NCI-H524 (cell line): ENCODE data around the gene ZNF470.
A peak's percentile ranks its signal among the peaks of the same experiment; 100 is the strongest.

Experiments
- DNase-seq, 2 experiments: peaks; one replicate each; lab custom pipeline; 2025; lab: John Stamatoyannopoulos, UW

The ZNF470 gene

DNA sequence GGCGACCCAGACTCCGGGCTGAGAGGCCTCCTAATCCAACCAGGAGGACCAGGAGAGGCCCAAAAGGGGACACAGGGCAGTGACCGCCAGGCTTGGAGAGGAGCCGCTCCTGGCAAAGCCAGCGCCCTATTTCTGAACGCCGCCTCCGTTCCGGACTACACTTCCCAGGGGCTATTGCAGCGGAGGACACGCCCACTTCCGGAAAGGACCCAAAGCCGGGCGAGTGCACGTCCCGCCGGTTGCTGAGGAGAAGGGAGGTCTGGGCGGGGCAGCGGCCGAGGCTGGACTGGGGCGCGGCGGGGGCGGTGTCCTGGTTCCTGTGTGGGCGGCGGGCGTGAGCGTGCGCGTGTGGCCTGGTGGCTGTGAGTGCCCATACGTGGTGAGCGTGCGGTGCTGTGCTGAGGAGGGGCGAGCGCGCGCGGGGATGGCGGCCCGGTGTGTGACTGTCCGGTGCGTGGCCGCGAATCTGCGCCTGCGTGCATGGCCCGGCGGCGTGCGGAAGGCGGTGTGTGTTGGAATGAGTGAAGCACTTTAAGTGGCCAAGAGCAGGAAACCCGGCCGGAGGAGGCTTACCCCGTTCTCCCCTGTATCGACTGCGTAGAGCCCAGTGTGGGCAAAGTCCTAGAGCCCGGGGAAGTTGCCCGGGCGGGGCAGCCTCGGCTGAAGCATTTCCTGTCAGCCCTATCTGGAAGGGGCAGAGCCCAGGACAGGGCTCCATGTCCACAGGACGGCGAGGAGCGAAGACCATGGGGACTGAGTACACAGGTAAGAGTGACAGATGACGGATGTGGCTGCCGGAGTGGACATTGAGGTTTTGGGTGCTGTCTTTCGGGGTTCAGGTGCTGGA, at the start of gene ZNF470:
Gene ZNF470, plus strand, starts transcription at position 195 of the 847 bp plus-strand sequence. CDS start 2,844 bp downstream, outside the sequence.
- peak; percentile 90 to 91 for DNase-seq

DNA sequence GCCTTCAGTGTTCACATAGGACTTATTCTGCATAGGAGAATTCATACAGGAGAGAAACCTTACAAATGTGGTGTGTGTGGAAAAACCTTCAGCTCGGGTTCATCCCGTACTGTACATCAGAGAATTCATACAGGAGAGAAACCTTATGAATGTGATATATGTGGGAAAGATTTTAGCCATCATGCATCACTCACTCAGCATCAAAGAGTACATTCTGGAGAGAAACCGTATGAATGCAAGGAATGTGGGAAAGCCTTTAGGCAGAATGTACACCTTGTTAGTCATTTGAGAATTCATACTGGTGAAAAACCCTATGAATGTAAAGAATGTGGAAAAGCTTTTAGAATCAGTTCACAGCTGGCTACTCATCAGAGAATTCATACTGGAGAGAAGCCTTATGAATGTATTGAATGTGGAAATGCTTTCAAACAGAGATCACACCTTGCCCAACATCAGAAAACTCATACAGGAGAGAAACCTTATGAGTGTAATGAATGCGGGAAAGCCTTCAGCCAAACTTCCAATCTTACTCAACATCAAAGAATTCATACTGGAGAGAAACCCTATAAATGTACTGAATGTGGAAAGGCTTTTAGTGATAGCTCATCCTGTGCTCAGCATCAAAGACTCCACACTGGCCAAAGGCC, 41.9 kb upstream of the ZNF470 start:
- DNase-seq, result no peak

DNA sequence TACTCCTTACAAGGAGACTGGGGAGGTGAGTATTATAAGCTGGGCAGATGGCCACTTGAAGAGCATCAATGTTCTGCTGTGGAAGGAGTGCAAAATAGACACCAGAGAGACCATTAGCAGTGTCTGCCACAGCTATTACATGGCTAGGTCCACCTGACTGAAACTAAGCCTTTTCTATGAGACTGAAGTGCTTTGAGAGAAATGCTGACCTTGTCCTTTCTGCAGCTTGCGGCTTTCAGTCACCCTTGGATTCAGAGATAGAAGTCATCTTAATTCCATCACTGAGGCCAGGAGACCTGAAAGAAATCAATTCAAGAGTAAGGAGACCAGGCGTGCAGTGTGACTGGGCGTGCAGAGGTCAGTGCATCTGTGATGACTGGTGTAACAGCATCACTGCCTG, 29.8 kb upstream of the ZNF470 start:
- no peak for DNase-seq

DNA sequence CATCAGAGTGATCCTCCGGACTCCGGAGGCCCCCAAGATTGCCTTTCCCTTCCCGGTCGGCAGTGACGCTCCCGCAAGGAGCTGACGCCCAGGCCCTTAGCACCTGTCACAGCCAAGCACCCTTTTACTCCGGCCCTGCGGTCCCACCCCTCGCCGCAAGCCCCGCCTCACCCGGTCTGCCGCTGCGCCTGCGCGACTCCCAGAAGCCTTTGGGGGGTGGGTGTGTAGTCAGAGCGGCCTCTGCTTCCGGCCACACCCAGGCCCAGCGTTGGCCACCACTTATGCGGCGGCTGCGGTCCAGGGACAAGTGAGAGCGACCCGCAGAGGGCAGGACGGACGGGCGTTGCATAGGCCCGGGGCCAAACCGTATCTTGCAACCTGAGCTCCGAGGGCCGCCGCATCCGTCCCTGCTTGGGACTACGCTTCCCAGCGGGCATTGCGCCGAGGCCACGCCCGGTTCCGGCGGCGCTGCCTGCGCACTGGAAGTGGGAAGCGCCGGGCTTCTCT, 29.0 kb upstream of the ZNF470 start:
- peak; percentile 92 to 93 for DNase-seq

DNA sequence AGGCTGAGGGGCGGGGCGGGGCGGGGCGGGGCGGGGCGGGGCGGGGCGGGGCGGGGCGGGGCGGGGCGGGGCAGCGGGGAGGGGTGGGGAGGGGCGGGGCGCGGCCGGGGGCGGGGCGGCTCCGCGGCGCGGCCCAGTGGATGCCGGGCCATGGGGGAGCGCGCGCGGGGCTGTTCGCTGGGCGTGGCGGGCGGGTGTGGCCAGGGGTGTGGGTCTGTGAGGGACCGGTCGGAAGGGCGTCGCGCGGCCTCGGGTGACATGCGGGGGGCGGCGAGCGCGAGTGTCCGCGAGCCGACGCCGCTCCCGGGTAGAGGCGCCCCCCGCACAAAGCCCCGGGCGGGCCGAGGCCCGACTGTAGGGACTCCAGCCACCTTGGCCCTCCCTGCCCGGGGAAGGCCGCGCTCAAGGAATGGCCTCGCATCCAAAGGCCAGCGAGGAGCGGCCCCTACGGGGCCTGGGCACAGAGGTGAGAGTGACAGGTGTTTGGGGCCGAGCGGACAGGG, 28.5 kb upstream of the ZNF470 start, which contains the start of gene ZFP28:
Gene ZFP28, plus strand, starts transcription at position 188 of the 503 bp plus-strand sequence. Its CDS starts 71 bp downstream, at position 259.
- peak; percentile 61 to 81 for DNase-seq

DNA sequence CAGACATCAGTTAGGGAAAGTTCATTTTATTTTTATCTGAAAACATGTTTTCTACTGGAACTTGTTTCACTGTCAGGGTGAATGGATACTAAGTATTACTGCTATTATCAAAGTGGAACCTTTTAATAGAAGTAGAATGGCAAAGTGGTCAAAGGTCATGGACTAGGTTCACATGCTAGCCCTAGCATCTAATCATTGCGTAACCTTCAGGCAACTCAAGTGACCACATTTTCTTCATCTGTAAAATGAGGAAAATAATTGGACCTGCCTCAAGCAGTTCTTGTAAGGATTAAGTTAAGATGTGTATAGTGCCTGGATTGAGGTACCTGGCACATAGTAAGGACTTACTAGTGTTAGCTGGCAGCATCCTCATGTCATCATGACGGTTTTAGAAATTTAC, 23.5 kb upstream of the ZNF470 start:
- DNase-seq, result no peak

DNA sequence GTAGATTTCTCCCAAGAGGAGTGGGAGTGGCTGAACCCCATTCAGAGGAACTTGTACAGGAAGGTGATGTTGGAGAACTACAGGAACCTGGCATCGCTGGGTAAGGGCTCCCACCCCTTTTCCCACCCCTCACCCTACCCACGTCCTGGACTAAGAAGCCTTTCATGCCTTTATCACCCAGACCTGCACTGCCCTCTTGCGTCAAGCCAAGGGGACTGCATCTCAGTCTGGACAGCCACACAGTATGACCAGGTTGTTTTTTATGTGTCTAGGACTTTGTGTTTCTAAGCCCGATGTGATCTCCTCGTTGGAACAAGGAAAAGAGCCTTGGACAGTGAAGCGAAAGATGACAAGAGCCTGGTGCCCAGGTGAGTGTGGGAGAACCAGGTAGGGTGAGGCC, 19.7 kb upstream of the ZNF470 start:
- no peak for DNase-seq

DNA sequence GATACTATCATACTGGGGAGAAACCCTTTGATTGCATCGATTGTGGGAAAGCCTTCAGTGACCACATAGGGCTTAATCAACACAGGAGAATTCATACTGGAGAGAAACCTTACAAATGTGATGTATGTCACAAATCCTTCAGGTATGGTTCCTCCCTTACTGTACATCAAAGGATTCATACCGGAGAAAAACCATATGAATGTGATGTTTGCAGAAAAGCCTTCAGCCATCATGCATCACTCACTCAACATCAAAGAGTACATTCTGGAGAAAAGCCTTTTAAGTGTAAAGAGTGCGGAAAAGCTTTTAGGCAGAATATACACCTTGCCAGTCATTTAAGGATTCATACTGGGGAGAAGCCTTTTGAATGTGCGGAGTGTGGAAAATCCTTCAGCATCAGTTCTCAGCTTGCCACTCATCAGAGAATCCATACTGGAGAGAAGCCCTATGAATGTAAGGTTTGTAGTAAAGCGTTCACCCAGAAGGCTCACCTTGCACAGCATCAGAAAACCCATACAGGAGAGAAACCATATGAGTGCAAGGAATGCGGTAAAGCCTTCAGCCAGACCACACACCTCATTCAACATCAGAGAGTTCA, 12.9 kb upstream of the ZNF470 start:
- DNase-seq, result no peak

DNA sequence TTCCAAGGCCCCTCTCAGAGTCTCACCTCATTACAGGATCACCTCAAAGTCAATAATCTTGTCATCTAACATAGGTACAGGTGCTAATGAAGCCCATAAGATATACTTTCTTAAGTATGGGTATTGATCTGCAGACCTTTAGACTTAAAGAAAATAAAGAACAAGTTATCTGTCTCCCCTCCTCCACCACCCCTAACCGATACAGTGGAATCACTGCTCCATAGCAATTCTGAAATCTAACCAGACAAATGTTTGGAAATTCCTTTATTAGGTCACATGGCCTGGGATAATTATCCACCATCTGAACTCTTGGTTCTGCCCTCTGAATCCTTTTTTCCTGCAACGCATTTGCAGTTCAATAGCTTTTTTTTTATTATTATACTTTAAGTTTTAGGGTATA, 4.5 kb upstream of the ZNF470 start:
- DNase-seq, result no peak

DNA sequence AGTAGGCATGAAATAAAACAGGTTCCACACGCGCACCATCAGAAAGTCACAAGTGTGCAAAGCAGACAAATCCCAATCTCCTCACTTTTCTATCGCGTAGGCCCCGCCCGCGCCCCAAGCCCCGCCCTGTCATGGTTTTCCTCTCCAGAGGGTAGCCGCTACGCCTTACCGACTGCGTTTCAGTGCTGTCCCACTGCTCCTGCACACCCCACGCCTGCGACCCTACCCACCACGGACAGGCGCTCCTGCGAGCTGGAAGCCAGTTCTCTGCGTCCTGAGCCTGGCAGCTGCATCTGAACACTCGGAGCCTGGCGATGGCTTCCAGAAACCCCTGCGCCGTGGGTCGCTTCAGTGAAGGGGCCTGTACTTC, 379 bp upstream of the ZNF470 start:
- DNase-seq, result peak in 1 of 2 experiments; percentile 57

DNA sequence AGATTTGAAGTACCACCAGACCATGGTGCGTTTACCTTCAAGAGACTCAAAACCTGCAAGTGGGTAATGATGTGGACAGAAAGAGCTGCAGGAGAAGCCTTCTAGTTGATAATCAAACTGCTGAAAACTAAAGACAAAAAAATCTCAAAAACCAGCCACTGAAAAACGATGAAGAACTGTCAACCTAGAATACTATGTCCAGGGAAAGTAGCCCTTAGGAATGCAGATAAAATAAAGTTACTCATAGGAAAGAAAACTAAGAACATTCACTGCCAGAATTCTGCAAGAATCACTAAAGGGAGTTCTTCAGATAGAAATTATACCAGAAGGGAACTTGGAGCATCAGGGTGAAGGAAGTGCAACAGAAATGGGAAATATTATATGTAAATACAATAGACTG, 5.3 kb downstream of the ZNF470 start:
- DNase-seq, result no peak

DNA sequence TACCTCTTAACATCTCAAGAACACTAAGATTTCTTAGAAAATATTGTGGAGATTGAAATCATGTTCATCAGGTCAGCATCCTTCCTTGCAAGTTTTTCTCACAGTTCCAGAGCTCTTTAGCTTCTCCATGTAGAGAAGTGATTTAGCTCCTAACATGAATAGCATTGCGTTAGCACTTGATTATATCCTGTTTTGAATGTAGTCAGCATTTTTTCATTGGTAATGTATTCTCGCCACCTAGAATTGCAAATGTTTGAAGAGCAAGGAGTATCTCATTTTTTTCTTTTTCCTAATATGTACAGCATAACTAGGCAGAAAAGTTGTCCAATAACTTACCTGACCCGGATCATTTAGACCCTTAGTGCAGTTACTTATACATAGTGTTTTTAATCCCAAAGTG, 6.6 kb downstream of the ZNF470 start:
- DNase-seq, result no peak

DNA sequence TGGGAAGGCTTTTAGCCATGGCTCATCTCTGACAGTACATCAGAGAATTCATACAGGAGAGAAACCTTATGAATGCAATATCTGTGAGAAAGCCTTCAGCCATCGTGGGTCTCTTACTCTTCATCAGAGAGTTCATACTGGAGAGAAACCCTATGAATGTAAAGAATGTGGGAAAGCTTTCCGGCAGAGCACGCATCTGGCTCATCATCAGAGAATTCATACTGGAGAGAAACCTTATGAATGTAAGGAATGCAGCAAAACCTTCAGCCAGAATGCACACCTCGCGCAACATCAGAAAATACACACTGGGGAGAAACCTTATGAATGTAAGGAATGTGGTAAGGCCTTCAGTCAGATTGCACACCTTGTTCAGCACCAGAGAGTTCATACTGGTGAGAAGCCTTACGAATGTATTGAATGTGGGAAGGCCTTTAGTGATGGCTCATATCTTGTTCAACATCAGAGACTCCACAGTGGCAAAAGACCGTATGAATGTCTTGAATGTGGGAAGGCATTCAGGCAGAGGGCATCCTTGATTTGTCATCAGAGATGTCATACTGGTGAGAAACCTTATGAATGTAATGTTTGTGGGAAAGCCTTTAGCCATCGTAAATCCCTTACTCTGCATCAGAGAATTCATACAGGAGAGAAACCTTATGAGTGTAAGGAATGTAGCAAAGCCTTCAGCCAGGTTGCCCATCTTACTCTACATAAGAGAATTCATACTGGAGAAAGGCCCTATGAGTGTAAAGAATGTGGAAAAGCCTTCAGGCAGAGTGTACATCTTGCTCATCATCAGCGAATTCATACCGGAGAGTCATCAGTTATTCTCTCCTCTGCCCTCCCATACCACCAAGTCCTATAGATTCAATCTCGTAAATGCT, 10.7 kb downstream of the ZNF470 start:
- DNase-seq, result no peak

DNA sequence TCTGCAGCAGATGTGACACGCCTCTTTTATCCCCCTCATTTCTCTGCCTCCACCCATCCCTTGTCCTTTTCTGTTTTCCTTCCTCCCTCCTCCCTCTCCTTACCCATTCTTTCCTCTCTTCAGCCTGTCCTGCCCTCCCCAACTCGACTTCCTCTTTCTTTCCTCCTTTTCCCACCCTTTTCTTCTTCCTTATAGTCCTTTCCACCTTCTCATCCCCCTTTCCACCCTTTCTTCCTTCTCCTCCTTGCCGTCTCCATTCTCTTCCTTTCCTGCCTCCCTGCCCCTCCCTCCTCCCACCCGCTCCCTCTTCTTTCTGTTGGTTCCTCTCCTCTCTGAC, 27.1 kb downstream of the ZNF470 start:
- DNase-seq, result no peak

DNA sequence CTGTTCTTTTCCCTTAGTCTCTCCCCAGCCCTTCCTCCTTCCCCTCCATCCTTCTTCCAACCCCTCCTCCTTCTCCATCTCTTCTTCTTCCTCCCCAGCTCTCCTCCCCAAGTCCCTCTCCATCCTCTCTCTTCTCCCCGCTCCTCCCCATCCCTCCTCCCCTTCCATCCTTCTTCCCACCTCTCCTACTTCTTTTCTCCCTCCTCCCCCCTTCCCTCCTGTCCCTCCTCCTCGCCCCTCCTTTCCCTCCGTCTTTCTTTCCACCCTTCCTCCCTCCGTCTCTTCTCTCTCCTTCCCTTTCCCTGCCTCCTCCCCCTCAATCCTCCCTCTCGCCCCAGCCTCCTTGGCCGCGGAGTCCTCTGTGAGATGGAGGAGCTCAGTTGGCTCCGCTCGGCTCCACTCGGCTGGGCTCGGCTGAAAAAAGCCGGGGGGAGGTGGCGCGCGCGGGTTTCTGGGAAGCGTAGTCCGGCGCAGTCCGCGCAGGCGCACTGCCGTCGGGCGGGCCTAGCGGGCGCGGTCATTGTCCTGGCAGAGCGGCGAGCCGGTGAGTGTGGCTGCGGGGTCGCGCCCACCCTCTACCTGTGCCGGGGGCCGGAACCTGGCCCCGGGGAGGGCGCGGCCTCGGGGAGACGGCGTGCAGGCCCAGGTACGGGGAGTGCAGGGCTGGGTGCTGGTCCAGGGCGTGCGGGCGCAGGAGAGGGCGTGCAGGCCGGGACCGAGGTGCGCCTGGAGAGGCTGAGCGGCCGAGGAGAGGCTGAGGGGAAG, 27.7 kb downstream of the ZNF470 start, which contains the start of gene ZNF71:
Gene ZNF71, plus strand, starts transcription at position 520 of the 765 bp plus-strand sequence. CDS start 6,257 bp downstream, outside the sequence.
- DNase-seq, result peak; percentile 17 to 84

DNA sequence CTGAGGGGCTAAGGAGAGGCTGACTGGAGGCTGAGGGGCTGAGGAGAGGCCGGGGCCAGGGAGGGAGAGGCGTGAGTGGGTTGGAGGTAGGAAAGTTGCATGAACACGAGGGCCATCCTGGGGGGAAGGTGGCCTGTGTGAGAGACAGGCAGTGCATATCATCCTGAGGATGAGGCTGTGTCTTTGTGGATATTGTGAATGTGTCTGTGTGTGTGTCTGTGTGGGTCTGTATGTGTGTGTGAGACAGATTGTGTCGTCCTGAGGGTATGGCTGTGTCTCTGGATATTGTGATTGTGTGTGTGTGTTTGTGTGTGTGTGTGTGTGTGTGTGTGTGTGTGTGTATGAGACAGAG, 28.3 kb downstream of the ZNF470 start:
- no peak for DNase-seq

DNA sequence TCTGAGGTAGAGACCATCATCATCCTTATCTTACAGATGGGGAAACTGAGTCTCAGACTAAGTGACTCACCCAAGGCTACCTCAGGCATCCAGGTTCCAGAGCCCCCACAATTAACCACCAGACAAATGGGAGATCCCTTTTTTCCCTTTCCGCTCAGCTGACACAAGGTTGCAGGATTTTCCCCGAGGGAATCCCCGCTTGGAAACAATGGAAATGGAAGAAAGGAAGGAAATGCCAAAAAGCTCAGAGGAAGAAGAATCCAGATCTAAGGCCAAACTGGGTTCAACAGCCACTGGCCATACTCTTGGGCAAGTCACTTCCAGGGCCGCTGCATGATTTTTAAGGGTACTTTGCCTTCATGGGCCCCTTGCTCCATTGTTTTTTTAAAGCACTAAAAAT, 29.4 kb downstream of the ZNF470 start:
- no peak for DNase-seq

DNA sequence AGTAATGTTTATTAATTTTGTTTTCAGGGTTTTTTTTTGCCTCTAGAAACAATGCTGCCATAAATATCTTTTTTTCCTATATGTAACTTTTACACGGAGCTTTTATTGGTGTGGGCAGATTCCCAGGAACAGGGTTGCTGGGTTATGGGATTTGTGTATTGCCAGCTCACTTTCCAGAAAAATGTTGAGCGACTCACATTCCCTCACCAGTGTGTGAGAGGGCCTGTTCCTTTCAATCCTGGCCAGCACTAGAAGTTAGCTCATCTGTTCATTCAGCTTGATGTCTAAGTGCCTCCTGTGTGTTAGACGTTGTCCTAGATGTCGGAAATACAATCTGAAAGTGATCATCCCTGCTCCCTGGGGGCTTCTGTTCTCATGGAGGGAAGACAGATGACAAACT, 30.4 kb downstream of the ZNF470 start:
- DNase-seq, result no peak

DNA sequence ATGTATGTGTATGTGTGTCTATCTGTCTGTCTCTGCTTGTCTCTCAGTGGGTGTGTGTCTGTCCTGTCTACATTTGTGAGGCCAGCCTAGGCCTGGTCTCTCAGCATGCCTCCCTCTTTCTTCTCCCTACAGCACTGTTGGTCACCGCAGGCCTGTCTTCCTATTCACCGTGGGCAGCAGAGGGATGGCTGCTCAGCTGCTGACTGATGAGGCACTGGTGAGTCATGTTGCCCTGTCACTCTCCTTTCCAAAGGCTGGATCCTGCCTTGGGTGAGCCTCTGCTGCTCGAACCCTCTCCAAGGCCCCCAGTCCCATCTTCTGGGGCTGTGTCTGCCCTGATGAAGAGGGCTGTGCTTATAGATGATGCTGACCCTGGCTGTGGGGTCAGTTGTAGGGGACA, 34.1 kb downstream of the ZNF470 start:
- no peak for DNase-seq

DNA sequence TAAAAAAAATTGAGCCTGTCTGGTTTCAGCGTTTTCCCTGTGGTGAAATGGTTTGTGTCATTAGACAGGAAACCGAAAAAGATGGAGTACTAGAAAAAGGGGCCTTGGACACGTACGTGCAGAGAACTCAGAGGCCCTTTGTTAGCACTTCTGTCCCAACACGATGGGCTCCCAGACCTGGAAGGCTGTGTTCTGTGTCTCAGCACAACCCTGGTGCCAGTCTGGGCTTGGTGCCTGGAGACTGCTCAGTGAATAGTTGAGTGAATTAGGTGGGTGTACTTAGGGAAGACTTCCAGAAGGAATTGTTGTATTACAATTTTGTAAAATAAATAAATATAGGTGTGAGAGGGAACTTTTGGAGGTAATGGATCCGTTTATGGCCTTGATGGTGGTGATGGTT, 36.6 kb downstream of the ZNF470 start:
- no peak for DNase-seq
